Stimulated activated CD8-positive, alpha-beta memory T cell treated with anti-CD3 and anti-CD28 coated beads, Interleukin-12 subunit alpha, Interleukin-12 subunit beta, amount 100 ng/mL, for 24 hours (primary cell): ENCODE results near the gene RPGRIP1.
"Not testable (repeated sequence)": the region's sequence is repeated elsewhere in the genome, so short reads cannot be mapped to it uniquely, and the experiment has no call there.

Experiments
- DNase-seq: peaks from one replicate; pipeline ENCODE4 v3.0.0-alpha.2; 2020; ENCODE audit errors: extremely low read depth

The RPGRIP1 gene

DNA sequence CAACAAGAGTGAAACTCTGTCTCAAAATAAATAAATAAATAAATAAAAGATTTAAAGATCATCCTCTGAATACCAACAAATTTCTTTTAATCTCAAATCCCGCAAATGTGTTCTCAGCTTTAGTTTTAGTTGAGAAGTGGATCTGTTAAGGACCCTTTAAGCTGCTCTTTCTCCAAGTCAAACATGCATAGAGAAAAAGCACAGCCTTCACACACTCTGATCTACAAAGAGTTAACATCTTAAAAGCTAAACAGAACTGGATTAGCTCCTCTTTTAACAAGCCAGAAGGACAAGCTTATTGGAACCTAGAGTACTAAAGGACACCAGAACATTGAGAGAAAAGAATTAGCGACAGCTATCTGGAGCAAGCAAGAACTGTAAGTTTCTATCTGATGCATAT, at the start of gene RPGRIP1:
Gene RPGRIP1 (plus strand): TSS at position 301 of the 400 bp plus-strand sequence. CDS start 7,894 bp downstream, outside the sequence.
- no peak for DNase-seq

DNA sequence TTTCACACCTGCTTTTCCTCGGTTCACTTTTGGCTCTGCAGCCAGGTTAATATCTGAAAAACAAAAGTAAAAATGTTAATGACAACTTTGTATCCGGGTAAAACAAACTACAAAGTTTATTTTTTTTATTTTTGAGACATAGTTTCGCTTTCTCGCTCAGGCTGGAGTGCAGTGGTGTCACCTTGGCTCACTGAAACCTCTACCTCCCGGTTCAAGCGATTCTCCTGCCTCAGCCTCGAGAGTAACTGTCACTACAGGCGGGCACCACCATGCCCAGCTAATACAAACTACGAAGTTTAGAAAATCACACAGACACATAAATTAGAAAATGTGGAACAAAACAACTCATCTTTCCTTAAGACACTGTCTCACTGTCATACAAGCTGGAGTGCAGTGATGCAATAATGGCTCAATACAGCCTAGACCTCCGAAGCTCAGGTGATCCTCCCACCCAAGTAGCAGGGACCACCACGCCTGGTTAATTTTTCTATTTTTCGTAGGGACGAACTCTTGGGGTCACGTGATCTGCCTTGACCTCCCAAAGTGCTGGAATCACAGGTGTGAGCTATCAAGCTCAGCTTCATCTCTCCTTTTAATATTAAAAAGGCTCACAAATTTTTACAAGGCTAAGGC, 48.7 kb upstream of the RPGRIP1 start:
- no peak for DNase-seq

DNA sequence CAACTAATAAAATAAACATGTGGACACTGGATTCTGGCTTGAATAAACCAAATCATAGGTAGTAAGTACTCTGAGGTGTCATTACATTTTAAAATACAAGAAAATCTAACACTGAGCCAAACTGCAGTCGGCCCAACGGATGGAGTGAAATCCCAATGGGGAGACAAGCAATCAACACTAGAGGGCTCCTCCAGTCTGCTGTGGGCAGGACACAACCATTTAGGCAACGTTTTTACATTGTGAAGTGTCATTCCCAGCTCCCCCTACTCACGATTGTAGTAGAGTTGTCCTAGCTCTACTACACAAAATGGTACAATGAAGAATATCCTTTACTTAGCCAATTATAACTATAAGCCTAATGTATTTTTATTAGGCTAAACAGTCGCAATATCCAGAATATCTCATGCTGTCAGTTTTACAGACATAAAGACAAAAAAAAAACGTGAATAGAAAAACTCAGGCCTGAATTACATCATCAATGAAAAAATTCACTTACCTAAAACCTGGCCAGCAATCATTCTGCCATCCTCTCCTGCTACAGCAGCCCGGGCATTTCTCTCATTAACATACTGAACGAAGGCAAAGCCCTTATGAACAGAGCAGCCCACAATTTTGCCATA, 46.3 kb upstream of the RPGRIP1 start:
- no peak for DNase-seq

DNA sequence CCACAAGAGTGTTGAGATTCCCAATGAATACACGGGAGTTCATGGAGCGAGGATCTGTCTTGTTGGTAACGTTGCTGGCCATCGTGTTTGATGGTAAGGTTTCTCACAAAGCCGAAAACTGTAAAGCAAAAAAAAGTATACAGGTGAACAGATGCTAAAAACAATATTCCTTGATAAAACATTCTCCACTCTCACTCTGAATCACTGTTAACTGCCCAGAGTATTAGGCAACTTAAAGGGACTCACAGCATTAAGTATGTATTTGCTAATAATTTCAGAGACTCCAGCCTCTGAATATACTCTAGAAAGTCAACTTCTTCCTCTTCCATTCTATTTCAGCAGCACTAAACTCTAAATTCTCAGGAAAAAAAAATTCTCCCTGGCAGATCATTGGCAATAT, 45.8 kb upstream of the RPGRIP1 start:
- DNase-seq: no peak

DNA sequence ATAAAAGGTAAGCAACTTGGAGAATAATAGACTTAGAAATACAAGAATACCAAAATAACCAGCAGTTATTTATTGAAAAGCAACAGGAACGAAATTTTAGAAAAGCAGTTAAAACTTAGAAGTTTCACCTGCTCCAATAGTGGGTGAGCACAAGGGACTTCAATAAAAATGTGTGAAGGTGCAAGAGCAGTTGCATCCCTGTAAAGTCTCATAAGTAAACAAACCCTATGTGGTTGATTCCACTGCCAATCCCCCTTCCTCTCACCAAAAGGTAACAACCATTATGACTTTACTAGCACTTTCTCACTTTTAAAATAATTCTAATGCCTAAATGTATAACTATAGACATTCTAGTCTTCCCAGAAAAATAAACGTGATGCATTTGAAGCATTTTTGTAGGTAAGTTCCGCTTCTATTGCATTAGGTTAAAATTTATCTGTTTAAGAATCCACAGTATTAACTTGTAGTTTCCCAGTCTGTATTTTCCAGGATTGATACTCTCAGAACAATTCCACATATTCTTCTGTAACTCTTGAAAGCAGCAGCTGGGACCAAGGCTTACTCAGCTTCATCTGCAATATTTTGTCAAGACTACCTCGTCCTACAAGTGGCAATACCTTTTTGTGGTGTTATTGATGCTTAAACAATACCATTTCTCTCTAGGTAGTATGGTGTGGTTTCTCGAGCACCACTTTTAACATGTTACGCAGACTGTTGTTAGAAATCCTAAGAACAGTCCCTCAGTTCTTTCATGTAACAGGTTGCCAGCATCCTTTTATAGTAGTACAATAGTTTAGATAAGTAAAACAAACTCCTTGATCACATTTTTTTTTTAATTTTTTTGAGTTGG, 42.7 kb upstream of the RPGRIP1 start:
- no peak for DNase-seq

DNA sequence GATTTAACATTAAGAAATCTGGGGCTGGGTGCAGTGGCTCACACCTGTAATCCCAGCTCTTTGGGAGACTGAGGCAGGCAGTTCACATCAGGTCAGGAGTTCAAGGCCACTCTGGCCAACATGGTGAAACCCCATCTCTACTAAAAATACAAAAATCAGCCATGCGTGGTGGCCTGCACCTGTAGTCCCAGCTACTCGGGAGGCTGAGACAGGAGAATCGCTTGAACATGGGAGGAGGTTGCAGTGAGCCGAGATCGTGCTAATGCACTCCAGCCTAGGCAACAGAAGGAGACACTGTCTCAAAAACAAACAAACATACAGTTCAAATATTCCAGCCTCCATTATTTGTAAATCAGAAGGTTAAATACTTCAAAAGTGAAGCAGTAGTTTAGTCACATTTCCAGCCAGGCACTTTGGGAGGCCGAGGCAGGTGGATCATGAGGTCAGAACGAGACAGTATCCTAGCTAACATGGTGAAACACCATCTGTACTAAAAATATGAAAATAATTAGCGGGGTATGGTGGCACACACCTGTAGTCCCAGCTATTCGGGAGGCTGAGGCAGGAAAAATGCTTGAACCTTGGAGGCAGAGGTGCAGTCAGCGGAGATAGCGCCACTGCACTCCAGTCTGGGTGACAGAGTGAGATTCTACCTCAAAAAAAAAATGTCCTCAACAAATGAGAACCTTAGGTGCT, 40.9 kb upstream of the RPGRIP1 start:
- no peak for DNase-seq

DNA sequence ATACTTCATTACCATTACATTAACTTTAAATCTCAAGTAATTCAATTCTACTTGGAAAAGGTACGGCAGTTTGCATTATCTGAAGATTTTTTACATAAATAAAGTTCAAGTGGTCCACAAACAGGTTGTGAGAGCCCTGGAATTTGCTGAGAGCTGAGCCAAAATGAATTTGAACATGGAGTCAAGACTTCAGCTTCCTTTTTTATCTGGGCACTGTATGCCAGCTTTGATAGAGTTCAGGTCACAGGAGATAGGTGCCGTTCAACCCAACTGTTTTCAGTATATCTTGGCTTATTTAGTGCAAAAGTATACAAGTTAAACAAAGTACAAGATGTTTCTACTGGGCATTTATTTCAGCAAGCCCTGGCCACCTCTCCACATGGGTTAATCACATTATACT, 39.5 kb upstream of the RPGRIP1 start:
- DNase-seq: no peak

DNA sequence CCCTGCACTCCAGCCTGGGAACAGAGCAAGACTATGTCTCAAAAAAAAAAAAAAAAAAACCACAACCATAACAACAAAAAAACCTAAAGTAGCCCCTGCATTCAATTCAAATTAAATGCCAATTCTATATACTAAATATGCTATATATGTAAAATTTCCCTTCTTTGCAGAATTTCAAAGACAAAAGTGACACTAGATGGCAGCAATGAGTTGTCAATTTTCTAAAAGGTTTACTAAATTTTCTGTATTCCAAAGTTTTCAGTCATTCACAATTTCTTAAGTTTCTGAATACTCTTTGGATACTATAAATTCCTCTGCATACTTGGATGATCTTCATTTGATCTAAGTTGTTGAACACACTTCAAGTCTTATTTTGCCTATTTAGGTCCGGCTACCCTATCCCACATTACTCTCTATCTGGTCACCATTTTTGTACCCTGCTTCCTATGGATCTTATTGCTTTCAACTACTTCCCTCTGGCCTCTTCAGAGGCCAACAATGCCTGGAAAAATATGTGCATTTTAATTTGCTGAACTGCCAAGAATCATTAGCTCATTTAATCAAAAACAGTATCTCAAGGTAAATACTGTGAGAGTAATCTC, 38.6 kb upstream of the RPGRIP1 start:
- no peak for DNase-seq

DNA sequence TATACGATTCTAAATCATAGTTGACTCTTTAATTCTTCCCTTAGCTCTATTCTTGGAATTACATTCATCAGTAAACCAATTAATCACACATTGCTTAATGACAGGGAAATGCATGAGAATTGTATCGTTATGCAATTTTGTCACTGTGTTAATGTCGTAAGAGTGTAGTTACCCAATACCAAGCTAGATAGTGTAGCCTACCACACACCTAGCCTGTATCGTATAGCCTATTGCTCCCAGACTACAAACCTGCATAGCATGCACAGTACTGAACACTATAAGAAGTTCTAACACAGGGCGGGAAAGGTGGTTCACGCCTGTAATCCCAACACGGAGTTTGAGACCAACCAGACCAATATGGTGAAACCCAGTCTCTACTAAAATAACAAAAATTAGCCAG, 35.3 kb upstream of the RPGRIP1 start:
- DNase-seq: no peak

DNA sequence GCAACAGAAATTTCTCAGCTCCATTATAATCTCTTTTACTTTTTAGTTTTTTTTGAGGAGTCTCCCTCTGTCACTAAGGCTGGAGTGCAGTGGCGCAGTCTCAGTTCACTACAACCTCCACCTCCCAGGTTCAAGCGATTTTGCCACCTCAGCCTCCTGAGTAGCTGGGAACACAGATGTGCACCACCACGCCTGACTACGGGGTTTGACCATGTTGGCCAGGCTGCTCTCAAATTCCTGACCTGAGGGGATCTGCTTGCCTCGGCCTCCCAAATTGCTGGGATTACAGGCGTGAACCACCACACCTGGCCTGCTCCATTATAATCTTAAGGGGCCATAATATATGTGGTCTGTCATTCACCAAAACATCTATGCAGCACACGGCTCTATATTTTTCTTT, 34.1 kb upstream of the RPGRIP1 start:
- no peak for DNase-seq

DNA sequence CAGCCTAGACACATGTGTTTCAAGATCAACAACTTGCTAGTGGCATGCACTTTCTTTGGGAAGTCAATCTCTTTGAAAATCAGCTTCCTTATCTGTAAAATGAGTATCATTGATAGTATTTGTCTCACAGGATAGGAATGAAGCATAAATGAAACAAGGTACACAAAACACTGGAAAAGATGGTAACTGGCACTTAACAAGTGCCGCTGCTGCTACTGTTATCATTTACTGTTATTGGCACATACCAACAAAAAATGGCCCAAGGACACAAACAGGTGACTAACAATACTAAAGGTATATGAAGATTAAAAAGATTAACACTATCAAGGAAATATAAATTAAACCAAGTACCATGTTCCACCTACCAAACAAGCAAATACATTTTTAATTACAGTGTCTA, 31.5 kb upstream of the RPGRIP1 start:
- no peak for DNase-seq

DNA sequence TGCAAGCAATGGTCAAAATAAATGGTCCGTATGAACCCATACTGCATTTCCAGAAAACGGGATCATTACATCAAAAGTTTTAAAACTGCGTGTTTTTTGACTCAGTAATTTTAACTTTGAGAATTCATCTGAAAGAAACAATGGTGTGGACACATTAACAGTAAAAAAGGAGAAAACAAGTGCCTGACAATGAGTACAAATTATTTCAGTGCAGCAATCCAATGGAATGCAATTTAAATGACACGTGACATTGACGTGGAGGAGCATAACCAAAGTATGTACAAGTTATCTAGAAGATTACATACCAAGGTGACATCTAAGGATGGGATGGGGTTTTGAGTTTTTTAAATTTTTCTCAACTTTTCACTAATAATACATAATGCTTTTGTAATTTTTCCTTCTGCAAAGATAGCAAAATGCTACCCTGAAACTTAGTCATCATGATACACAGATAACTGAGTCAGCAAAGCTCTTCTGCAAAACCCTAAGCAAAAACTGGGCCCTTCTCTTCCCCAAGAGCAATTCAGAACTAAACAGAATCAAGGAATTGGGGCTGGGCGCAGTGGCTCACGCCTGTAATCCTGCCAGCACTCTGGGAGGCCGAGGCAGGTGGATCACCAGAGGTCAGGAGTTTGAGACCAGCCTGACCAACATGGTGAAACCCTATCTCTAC, 31.0 kb upstream of the RPGRIP1 start:
- no peak for DNase-seq

DNA sequence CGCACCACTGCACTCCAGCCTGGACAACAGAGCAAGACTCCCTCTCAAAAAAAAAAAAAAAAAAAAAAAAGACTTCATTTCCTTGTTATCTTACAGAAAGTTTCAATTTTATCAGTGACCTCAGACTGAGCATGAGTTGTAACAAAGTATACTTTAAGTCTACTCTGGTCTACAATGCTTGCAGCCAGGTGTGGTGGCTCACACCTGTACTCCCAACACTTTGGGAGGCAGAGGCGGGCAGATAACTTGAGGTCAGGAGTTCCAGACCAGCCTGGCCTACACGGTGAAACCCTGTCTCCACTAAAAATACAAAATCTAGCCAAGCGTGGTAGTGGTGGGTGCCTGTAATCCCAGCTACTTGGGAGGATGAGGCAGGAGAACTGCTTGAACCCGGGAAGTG, 28.7 kb upstream of the RPGRIP1 start:
- DNase-seq: no peak

DNA sequence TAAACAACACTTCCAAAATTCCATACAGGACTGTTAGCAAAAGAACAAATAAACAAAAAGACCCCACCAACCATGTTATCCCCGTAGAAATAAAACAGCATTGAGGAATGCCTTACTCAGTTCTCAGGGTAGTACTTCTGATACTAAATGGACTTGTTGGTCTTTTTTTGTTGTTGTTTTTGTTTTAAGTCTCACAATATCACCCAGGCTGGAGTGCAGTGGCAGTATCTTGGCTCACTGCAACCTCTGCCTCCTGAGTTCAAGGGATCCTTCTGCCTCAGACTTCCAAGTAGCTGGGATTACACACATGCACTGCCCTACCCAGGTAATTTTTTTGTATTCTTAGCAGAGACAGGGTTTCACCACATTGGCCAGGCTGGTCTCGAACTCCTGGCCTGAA, 27.7 kb upstream of the RPGRIP1 start:
- no peak for DNase-seq

DNA sequence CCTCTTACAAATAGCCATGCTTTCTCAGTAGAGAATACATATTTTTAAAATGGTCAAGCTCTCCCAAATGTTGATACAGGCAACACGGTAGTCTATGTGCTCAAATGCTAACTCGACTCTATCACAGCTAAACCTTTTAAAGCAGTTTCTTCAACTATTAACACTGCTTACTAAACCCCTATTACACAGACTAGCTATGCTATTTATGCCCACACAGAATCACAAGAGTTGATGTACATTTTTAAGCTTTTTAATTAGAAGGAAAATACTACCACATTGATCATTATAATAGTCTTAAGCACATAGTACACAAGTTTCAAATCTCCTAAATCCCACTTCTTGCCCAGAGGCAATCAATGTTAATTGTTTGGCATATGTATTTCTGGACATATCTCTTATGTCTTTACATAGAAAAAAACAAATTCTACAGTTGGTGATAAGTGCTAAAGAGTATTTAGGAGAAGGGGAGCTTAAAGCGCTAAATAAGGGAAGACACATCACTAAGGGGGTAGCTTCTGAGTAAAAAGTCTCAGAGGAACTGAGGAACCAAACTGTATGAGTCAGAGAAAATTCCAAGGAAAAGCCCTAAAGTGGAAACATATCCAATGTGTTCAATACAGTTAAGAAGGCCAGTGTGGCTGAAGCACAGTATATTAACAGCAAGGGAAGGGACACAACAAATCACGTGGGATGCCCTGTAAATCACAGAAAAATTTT, 24.3 kb upstream of the RPGRIP1 start:
- DNase-seq: no peak

DNA sequence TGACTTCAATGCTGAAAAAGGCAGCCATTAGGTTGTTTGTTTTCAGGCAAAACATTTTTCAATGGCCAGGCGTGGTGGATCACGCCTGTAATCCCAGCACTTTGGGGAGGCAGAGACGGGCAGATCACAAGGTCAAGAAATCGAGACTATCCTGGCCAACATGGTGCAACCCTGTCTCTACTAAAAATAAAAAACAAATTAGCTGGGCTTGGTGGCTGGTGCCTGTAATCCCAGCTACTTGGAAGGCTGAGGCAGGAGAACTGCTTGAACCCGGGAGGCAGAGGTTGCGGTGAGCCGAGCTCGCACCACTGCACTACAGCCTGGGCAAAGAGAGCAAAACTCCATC, 23.8 kb upstream of the RPGRIP1 start:
- DNase-seq: not testable (repeated sequence)

DNA sequence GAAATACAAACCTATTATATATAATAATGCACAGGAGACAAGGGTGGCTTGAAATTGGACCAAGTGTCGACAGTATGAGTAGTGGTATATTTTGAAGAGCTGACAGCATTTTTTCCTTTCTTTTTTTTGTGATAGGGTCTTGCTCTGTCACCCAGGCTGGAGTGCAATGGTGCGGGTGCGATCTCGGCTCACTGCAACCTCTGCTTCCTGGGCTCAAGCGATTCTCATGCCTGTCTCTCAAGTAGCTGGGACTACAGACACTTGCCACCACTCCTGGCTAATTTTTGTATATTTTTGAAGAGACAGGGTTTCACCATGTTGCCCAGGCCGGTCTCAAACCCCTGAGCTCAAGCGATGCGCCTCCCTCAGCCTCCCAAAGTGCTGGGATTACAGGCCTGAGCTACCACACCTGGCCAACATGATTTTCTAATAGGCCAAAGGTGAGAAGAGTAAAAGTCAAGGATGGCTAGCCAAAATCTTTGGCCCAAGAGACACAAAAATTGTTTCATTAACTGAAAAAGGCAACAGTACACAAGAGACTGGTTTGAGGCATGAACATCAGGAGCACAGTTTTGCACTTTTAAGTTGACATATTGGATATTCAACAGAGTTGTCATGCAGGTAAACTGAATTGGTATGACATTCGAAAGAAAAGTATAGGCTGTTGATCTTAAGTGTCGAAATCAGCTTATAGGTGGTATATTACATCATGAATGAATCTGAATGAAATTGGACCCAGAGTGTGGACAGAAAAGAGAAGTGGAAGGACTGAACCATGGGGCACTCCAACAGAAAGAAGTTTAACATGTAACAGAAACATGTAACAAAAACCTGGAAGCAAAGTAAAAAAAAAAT, 23.1 kb upstream of the RPGRIP1 start:
- no peak for DNase-seq

DNA sequence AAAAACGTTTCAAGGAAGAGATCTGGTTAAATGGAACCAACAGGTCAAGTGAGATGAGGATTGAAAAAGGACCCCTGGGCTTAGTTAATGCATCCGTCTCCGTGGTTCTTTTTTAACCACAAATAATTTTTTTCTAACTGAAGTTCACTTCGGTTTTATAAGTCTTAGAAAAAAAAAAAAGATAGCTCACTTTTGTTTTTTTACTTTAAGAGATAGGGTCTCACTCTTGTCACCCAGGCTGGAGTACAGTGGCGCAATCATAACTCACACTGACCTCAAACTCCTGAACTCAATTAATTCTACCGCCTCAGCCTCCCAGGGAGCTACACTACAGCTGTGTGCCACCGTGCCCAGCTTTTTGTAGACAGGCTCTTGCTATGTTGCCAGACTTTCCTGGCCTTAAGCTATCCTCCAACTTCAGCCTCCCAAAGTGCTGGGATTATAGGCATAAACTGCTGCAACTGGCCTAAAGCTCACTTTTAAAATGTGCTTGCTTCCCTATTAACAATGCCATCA, 22.4 kb upstream of the RPGRIP1 start:
- no peak for DNase-seq

DNA sequence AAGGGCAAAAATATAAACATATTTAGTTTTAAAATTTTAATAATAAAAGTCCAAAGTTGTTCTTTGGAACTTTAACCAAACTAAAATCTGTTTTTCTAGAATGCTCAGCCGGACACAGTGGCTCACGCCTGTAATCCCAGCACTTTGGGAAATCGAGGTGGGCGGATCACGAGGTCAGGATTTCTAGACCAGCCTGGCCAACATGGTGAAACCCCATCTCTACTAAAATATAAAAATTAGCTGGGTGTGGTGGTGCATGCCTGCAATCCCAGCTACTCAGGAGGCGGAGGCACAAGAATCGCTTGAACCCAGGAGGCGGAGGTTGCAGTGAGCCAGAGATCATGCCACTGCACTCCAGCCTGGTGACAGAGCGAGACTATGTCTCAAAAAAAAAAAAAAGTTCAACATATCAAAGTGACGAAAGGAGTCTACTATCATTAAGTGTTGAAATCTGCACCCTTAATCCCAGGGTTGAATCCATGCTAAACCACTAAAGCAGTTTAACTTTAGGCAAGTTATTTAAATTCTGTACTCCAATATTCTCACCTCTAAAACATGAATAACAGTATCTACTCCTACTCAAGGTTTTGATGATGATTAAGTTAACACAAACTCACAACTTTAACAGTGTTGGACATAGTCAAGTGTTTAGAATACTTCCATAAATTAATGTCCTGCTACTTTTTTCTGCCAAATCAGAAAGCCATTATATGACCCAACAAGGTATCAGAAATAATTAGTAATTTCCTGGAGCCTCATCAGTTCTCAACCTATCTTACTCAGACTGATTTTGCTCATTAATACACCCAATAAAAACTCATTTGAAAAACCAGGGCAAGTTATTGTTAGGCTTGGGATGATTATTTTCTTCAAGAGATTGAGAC, 21.6 kb upstream of the RPGRIP1 start:
- DNase-seq: no peak
